Liver (tissue), 9 donors: Measurements from ENCODE around the gene PAX5. TPM values are rescaled to one million over a fixed set of nuclear protein-coding genes. Genes with fewer than 3 reads are reported as not detected.

Experiments
- DNase-seq: peaks from one replicate; pipeline ENCODE4 v3.0.0-alpha.2; 2017; ENCODE audit warnings: low spot score
- H3K27ac ChIP-seq, 2 donors: one replicate each; pipeline ENCODE4 v1.7.0; 2013; ENCODE audit warnings: inconsistent platforms in 2 of 2, low read length in 2 of 2, control low read depth in 1 of 2, low read depth in 1 of 2, mild to moderate bottlenecking in 1 of 2
- H3K27me3 ChIP-seq, 4 donors: one replicate each; pipeline versions ENCODE4 v1.6.1 to v1.7.0; 2013; ENCODE audit warnings: low read length in 3 of 4, inconsistent platforms in 1 of 4, mild to moderate bottlenecking in 1 of 4, moderate library complexity in 1 of 4; ENCODE audit not compliant: control insufficient read depth in 4 of 4, insufficient read depth in 4 of 4
- H3K36me3 ChIP-seq, 4 donors: one replicate each; pipeline versions ENCODE4 v1.6.1 to v1.7.0; 2013; ENCODE audit warnings: low read length in 3 of 4, mild to moderate bottlenecking in 3 of 4, low read depth in 1 of 4, moderate library complexity in 1 of 4; ENCODE audit not compliant: control insufficient read depth in 4 of 4, insufficient read depth in 3 of 4
- H3K4me1 ChIP-seq, 4 donors: one replicate each; pipeline versions ENCODE4 v1.6.1 to v1.7.0; 2013; ENCODE audit warnings: low read length in 3 of 4, mild to moderate bottlenecking in 3 of 4, moderate library complexity in 1 of 4; ENCODE audit not compliant: control insufficient read depth in 4 of 4, insufficient read depth in 4 of 4
- H3K4me3 ChIP-seq, 3 donors: one replicate each; pipeline versions ENCODE4 v1.6.1 to v1.7.0; 2013; ENCODE audit warnings: low read length in 3 of 3, control low read depth in 1 of 3, low read depth in 1 of 3, mild to moderate bottlenecking in 1 of 3
- H3K9ac ChIP-seq, 2 donors: one replicate each; pipeline ENCODE4 v1.7.0; 2013; ENCODE audit warnings: low read length in 2 of 2, mild to moderate bottlenecking in 2 of 2, moderate library complexity in 2 of 2, control low read depth in 1 of 2, low read depth in 1 of 2
- H3K9me3 ChIP-seq, 4 donors: one replicate each; pipeline versions ENCODE4 v1.6.1 to v1.7.0; 2013; ENCODE audit warnings: low read length in 3 of 4; ENCODE audit not compliant: control insufficient read depth in 4 of 4
- EGR1 ChIP-seq, 2 donors: IDR thresholded peaks; 2 replicates each; pipeline ENCODE4 v1.6.1; 2016 to 2018; ENCODE audit warnings: antibody characterized with exemption in 2 of 2, low read depth in 2 of 2
- FOXA1 ChIP-seq: IDR thresholded peaks from 2 replicates; pipeline ENCODE4 v1.6.1; 2016; ENCODE audit warnings: antibody characterized with exemption
- FOXA2 ChIP-seq: IDR thresholded peaks from 2 replicates; pipeline ENCODE4 v1.6.1; 2016; ENCODE audit warnings: antibody characterized with exemption
- GABPA ChIP-seq, 2 donors: IDR thresholded peaks in 1 of 2; conservative IDR thresholded peaks in 1 of 2; 2 replicates each; pipeline ENCODE4 v1.6.1; 2016; ENCODE audit warnings: antibody characterized with exemption in 2 of 2, mild to moderate bottlenecking in 1 of 2, moderate library complexity in 1 of 2
- HNF4A ChIP-seq, 2 donors: conservative IDR thresholded peaks; 2 replicates each; pipeline ENCODE4 v1.6.1; 2016; ENCODE audit warnings: antibody characterized with exemption in 2 of 2, mild to moderate bottlenecking in 2 of 2
- HNF4G ChIP-seq: IDR thresholded peaks from 2 replicates; pipeline ENCODE4 v1.6.1; 2016; ENCODE audit warnings: antibody characterized with exemption
- JUND ChIP-seq, 2 donors: IDR thresholded peaks; 2 replicates each; pipeline ENCODE4 v1.6.1; 2016; ENCODE audit warnings: antibody characterized with exemption in 2 of 2
- RAD21 ChIP-seq, 2 donors: IDR thresholded peaks; 2 replicates each; pipeline ENCODE4 v1.6.1; 2016; ENCODE audit warnings: antibody characterized with exemption in 2 of 2, mild to moderate bottlenecking in 2 of 2
- REST ChIP-seq: IDR thresholded peaks from 2 replicates; pipeline ENCODE4 v1.6.1; 2016; ENCODE audit warnings: antibody characterized with exemption, mild to moderate bottlenecking
- RXRA ChIP-seq, 2 donors: IDR thresholded peaks; 2 replicates each; pipeline ENCODE4 v1.6.1; 2017 to 2018; ENCODE audit warnings: antibody characterized with exemption in 2 of 2, mild to moderate bottlenecking in 1 of 2
- SP1 ChIP-seq: IDR thresholded peaks from 2 replicates; pipeline ENCODE4 v1.6.1; 2018; ENCODE audit warnings: antibody characterized with exemption, mild to moderate bottlenecking
- TAF1 ChIP-seq: conservative IDR thresholded peaks from 2 replicates; pipeline ENCODE4 v1.6.1; 2016; ENCODE audit warnings: antibody characterized with exemption, mild to moderate bottlenecking
- YY1 ChIP-seq: IDR thresholded peaks from 2 replicates; pipeline ENCODE4 v1.6.1; 2016; ENCODE audit warnings: antibody characterized with exemption, mild to moderate bottlenecking
- WGBS: extraction: QIAGEN DNeasy Blood & Tissue Kit; methylation state at CpG from one replicate; pipeline ENCODE4 v1.1.7; 2013; 5-methylcytosine and 5-hydroxymethylcytosine counted together
- polyA plus RNA-seq, 2 donors: library from polyadenylated mRNA; stranded (reverse) in 1 of 2; unstranded in 1 of 2; fragments of 200-250 nt in 1 of 2; fragments of >200 nt in 1 of 2; fragmentation: Nextera tagmentation in 1 of 2; extraction: Ambion mirVana in 1 of 2; gene quantifications; one replicate each; pipeline versions ENCODE4 v1.2.1 to v1.2.3, GENCODE V29; 2013 to 2015
- total RNA-seq, 2 donors: library from RNA; depleted of rRNA; stranded (reverse); fragments of >200 nt; gene quantifications; one replicate each; pipeline ENCODE4 v1.2.3, GENCODE V29; 2014
- TF ChIP-seq, protein P1 (sequence below): IDR thresholded peaks from 2 replicates; pipeline ENCODE4 v1.6.1; 2016; ENCODE audit warnings: antibody characterized with exemption
- TF ChIP-seq, protein P2 (sequence below): IDR thresholded peaks from 2 replicates; pipeline ENCODE4 v1.6.1; 2016; ENCODE audit warnings: antibody characterized with exemption
- TF ChIP-seq, protein P3 (sequence below): IDR thresholded peaks from 2 replicates; pipeline ENCODE4 v1.6.1; 2016; ENCODE audit warnings: antibody characterized with exemption
- TF ChIP-seq, protein P4 (sequence below): fragments of 150-350 bp; IDR thresholded peaks from 2 replicates; pipeline ENCODE4 v1.5.1; 2017; ENCODE audit warnings: improper control_type of control experiment, low read depth, low read length; ENCODE audit not compliant: missing input control
- donor health status: healthy.
- donor health status: healthy.
- donor health status: healthy.
- donor health status: healthy.
- donor health status: healthy.

Gene PAX5
- total and polyA plus RNA-seq, 4 donors: 0.05 to 2.7 (median 0.11) TPM

DNA sequence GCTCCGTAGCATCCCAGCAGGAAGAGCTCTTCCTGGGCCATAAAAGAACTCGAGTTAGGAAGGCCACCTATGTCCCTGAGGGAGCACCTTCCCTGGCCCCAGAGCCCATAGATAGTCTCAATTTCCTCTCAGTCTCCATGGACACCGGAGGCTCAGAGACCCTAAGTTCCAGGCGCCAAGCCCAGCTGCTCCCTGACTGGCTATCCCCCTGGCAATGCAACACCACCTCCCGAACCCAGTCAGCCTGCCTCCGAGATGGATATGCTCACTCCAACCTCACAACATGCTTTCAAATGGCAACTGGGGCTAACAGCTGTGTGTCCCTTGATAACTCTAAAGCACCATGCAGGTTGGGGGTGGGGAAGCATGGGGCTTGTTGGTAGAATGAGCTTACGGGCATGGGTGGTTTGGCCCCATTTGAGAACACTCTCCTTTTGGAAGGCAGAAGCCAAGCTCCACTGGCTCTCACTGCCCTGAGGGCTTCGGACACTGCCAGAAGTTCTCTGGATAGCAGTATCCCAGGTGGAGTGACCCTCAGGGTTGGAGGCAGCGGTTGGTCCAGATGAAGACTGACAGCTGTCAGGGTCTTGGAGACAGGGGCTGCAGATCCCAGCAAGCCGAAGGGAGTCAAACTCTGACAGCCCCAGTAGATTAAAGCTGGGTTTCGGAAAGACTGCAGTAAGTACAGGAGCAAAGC lies 165.3 kb downstream of the PAX5 start:
- WGBS: 82% methylated on average over 11 of the region's 11 CpGs
- no peak for TF ChIP-seq HNF4G
- no peak for TF ChIP-seq RXRA (IDR thresholded peaks at IDR 0.05)
- no peak for TF ChIP-seq GABPA (IDR thresholded peaks at IDR 0.05 in 1 of 2, conservative IDR thresholded peaks at IDR 0.05 in 1 of 2)
- TF ChIP-seq, protein P1, sequence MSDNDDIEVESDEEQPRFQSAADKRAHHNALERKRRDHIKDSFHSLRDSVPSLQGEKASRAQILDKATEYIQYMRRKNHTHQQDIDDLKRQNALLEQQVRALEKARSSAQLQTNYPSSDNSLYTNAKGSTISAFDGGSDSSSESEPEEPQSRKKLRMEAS: no peak
- no peak for TF ChIP-seq JUND (IDR thresholded peaks at IDR 0.05)
- TF ChIP-seq REST: no peak
- TF ChIP-seq, protein P2, sequence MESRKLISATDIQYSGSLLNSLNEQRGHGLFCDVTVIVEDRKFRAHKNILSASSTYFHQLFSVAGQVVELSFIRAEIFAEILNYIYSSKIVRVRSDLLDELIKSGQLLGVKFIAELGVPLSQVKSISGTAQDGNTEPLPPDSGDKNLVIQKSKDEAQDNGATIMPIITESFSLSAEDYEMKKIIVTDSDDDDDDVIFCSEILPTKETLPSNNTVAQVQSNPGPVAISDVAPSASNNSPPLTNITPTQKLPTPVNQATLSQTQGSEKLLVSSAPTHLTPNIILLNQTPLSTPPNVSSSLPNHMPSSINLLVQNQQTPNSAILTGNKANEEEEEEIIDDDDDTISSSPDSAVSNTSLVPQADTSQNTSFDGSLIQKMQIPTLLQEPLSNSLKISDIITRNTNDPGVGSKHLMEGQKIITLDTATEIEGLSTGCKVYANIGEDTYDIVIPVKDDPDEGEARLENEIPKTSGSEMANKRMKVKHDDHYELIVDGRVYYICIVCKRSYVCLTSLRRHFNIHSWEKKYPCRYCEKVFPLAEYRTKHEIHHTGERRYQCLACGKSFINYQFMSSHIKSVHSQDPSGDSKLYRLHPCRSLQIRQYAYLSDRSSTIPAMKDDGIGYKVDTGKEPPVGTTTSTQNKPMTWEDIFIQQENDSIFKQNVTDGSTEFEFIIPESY: no peak
- no peak for TF ChIP-seq EGR1 (IDR thresholded peaks at IDR 0.05; ENCODE audit: low read depth in 2 of 2)
- TF ChIP-seq, protein P3, sequence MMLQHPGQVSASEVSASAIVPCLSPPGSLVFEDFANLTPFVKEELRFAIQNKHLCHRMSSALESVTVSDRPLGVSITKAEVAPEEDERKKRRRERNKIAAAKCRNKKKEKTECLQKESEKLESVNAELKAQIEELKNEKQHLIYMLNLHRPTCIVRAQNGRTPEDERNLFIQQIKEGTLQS: no peak
- TF ChIP-seq, protein P4, sequence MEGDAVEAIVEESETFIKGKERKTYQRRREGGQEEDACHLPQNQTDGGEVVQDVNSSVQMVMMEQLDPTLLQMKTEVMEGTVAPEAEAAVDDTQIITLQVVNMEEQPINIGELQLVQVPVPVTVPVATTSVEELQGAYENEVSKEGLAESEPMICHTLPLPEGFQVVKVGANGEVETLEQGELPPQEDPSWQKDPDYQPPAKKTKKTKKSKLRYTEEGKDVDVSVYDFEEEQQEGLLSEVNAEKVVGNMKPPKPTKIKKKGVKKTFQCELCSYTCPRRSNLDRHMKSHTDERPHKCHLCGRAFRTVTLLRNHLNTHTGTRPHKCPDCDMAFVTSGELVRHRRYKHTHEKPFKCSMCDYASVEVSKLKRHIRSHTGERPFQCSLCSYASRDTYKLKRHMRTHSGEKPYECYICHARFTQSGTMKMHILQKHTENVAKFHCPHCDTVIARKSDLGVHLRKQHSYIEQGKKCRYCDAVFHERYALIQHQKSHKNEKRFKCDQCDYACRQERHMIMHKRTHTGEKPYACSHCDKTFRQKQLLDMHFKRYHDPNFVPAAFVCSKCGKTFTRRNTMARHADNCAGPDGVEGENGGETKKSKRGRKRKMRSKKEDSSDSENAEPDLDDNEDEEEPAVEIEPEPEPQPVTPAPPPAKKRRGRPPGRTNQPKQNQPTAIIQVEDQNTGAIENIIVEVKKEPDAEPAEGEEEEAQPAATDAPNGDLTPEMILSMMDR: no peak
- TF ChIP-seq SP1: no peak
- no peak for TF ChIP-seq FOXA1
- TF ChIP-seq FOXA2: no peak
- no peak for TF ChIP-seq RAD21 (IDR thresholded peaks at IDR 0.05)
- TF ChIP-seq TAF1: no peak
- TF ChIP-seq YY1: no peak
- TF ChIP-seq HNF4A (conservative IDR thresholded peaks at IDR 0.05): no peak
- no peak overlapping the region for H3K27ac ChIP-seq
- no peak for DNase-seq
- no peak overlapping the region for H3K9ac ChIP-seq
- no peak overlapping the region for H3K4me3 ChIP-seq
- H3K36me3 ChIP-seq: no peaks in the 10 kb centered on the region
- no peaks in the 10 kb centered on the region for H3K27me3 ChIP-seq
- H3K9me3 ChIP-seq: no peaks in the 10 kb centered on the region
- H3K4me1 ChIP-seq: peaks cover 0 to 11% (median 8%) of the 10 kb centered on the region in 4 donors
